HepG2 (cell line): ENCODE data around the gene MGAT2. TPM values are rescaled to one million over a fixed set of nuclear protein-coding genes. Genes with fewer than 3 reads are reported as not detected.

ENCODE experiments used
- BRD4 ChIP-seq: sonication (generic); formaldehyde crosslinking; IDR thresholded peaks from 2 replicates; pipeline ENCODE4 v1.4.0; 2020; ENCODE audit warnings: missing genetic modification reagents
- CAMTA2 ChIP-seq: sonication (generic); formaldehyde crosslinking; IDR thresholded peaks from 2 replicates; pipeline ENCODE4 v1.4.0; 2020; ENCODE audit warnings: mild to moderate bottlenecking, missing genetic modification reagents, borderline replicate concordance
- GATA4 ChIP-seq: sonication (generic); IDR thresholded peaks from 2 replicates; pipeline ENCODE4 v1.6.1; 2016; ENCODE audit warnings: antibody characterized with exemption, low read depth, borderline replicate concordance
- HNF4A ChIP-seq: sonication (generic); formaldehyde crosslinking; IDR thresholded peaks from 2 replicates; pipeline ENCODE4 v1.4.0; 2020; ENCODE audit warnings: missing genetic modification reagents
- NR3C1 ChIP-seq: sonication (generic); formaldehyde crosslinking; IDR thresholded peaks from 2 replicates; pipeline ENCODE4 v1.4.0; 2020; ENCODE audit warnings: missing genetic modification reagents
- REPIN1 ChIP-seq: sonication (generic); formaldehyde crosslinking; IDR thresholded peaks from 2 replicates; pipeline ENCODE4 v1.8.0; 2022; ENCODE audit warnings: missing genetic modification reagents, low read depth, mild to moderate bottlenecking, borderline replicate concordance
- TCF7L2 ChIP-seq: IDR thresholded peaks from 2 replicates; pipeline ENCODE4 v1.6.1; 2011; ENCODE audit warnings: mild to moderate bottlenecking, low read depth, low read length, moderate library complexity
- ZNF180 ChIP-seq: sonication (generic); formaldehyde crosslinking; IDR thresholded peaks from 2 replicates; pipeline ENCODE4 v1.4.0; 2020; ENCODE audit warnings: low read depth, missing genetic modification reagents, borderline replicate concordance
- ZNF263 ChIP-seq: sonication (generic); formaldehyde crosslinking; IDR thresholded peaks from 2 replicates; pipeline ENCODE4 v1.4.0; 2020; ENCODE audit warnings: missing genetic modification reagents
- ZNF343 ChIP-seq: sonication (generic); formaldehyde crosslinking; IDR thresholded peaks from 2 replicates; pipeline ENCODE4 v1.4.0; 2020; ENCODE audit warnings: mild to moderate bottlenecking, missing genetic modification reagents
- ZNF468 ChIP-seq: sonication (generic); formaldehyde crosslinking; IDR thresholded peaks from 2 replicates; pipeline ENCODE4 v1.8.0; 2022; ENCODE audit warnings: mild to moderate bottlenecking, moderate library complexity, missing genetic modification reagents
- ZNF562 ChIP-seq: sonication (generic); formaldehyde crosslinking; IDR thresholded peaks from 2 replicates; pipeline ENCODE4 v1.8.0; 2022; ENCODE audit warnings: missing genetic modification reagents, borderline replicate concordance
- ZNF775 ChIP-seq: sonication (generic); formaldehyde crosslinking; IDR thresholded peaks from 2 replicates; pipeline ENCODE4 v1.4.0; 2020; ENCODE audit warnings: missing genetic modification reagents, mild to moderate bottlenecking, moderate library complexity, borderline replicate concordance
- ZNF878 ChIP-seq: sonication (generic); formaldehyde crosslinking; IDR thresholded peaks from 2 replicates; pipeline ENCODE4 v1.8.1; 2023; ENCODE audit warnings: mild to moderate bottlenecking, missing genetic modification reagents, moderate library complexity
- ZZZ3 ChIP-seq: sonication (generic); formaldehyde crosslinking; IDR thresholded peaks from 2 replicates; pipeline ENCODE4 v1.4.0; 2020; ENCODE audit warnings: missing genetic modification reagents, mild to moderate bottlenecking, borderline replicate concordance
- polyA plus RNA-seq, 8 experiments: library from polyadenylated mRNA; depleted of rRNA in 3 of 8; stranded (reverse) in 7 of 8; unstranded in 1 of 8; fragments of >200 nt; fragmentation: Illumina TruSeq in 4 of 8; extraction: Trizol in 4 of 8; gene quantifications; 2 replicates each; pipeline versions ENCODE4 v1.2.1 to v1.2.3, GENCODE V29; 2011 to 2016; ENCODE audit warnings: low read depth in 4 of 8, missing spikeins in 1 of 8, mixed read lengths in 1 of 8; ENCODE audit not compliant: insufficient read depth in 1 of 8
- total RNA-seq, 5 experiments: library from RNA; depleted of rRNA; stranded (reverse); fragments of >200 nt; fragmentation: Illumina TruSeq; extraction: Trizol; gene quantifications; 2 replicates each; pipeline ENCODE4 v1.2.3, GENCODE V29; 2016; ENCODE audit warnings: low read depth in 1 of 5
- TF ChIP-seq, protein P1 (sequence below): sonication (generic); formaldehyde crosslinking; IDR thresholded peaks from 2 replicates; pipeline ENCODE4 v1.4.0; 2020; ENCODE audit warnings: mild to moderate bottlenecking, missing genetic modification reagents, borderline replicate concordance
- TF ChIP-seq, protein P2 (sequence below): IDR thresholded peaks from 2 replicates; pipeline ENCODE4 v1.6.1; 2016; ENCODE audit warnings: low read depth
- TF ChIP-seq, protein P3 (sequence below): sonication (generic); formaldehyde crosslinking; IDR thresholded peaks from 2 replicates; pipeline ENCODE4 v1.4.0; 2020; ENCODE audit warnings: missing genetic modification reagents
- TF ChIP-seq, protein P4 (sequence below): sonication (generic); formaldehyde crosslinking; IDR thresholded peaks from 2 replicates; pipeline ENCODE4 v1.8.0; 2022; ENCODE audit warnings: mild to moderate bottlenecking, missing genetic modification reagents
- TF ChIP-seq, protein P5 (sequence below): IDR thresholded peaks from 2 replicates; pipeline ENCODE4 v1.6.1; 2016; ENCODE audit warnings: mild to moderate bottlenecking, missing biosample characterization, missing genetic modification reagents

Gene MGAT2
- total and polyA plus RNA-seq, 2 of the 13 experiments (the other 11 are each of a cell fraction or from before 2014, with no cell fraction given): 12.9 to 51.9 TPM

DNA sequence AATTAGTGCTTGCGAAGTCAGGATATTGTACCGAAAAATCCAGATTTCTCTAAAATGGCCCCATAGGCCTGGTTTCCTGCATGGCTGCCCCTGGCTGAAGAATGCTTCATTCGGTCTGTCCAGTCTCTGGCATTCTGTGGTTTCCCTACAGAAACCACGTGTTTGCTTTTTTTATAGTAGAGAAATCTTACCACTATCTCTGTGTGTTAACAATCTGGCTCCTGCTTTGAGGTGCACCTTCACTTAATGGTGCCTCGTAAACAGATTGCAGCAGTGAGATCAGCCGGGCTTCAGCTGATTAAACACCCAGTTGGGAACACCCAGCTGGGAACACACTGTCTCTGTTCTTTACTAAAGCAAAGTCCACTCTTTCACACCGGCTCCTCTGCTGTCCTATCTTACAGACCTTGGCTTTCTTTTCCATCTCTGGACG is 21.1 kb downstream of the MGAT2 start (continued):
- TF ChIP-seq, protein P1, sequence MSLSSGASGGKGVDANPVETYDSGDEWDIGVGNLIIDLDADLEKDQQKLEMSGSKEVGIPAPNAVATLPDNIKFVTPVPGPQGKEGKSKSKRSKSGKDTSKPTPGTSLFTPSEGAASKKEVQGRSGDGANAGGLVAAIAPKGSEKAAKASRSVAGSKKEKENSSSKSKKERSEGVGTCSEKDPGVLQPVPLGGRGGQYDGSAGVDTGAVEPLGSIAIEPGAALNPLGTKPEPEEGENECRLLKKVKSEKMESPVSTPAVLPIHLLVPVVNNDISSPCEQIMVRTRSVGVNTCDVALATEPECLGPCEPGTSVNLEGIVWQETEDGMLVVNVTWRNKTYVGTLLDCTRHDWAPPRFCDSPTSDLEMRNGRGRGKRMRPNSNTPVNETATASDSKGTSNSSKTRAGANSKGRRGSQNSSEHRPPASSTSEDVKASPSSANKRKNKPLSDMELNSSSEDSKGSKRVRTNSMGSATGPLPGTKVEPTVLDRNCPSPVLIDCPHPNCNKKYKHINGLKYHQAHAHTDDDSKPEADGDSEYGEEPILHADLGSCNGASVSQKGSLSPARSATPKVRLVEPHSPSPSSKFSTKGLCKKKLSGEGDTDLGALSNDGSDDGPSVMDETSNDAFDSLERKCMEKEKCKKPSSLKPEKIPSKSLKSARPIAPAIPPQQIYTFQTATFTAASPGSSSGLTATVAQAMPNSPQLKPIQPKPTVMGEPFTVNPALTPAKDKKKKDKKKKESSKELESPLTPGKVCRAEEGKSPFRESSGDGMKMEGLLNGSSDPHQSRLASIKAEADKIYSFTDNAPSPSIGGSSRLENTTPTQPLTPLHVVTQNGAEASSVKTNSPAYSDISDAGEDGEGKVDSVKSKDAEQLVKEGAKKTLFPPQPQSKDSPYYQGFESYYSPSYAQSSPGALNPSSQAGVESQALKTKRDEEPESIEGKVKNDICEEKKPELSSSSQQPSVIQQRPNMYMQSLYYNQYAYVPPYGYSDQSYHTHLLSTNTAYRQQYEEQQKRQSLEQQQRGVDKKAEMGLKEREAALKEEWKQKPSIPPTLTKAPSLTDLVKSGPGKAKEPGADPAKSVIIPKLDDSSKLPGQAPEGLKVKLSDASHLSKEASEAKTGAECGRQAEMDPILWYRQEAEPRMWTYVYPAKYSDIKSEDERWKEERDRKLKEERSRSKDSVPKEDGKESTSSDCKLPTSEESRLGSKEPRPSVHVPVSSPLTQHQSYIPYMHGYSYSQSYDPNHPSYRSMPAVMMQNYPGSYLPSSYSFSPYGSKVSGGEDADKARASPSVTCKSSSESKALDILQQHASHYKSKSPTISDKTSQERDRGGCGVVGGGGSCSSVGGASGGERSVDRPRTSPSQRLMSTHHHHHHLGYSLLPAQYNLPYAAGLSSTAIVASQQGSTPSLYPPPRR: peak; percentile 84
- TF ChIP-seq, protein P2, sequence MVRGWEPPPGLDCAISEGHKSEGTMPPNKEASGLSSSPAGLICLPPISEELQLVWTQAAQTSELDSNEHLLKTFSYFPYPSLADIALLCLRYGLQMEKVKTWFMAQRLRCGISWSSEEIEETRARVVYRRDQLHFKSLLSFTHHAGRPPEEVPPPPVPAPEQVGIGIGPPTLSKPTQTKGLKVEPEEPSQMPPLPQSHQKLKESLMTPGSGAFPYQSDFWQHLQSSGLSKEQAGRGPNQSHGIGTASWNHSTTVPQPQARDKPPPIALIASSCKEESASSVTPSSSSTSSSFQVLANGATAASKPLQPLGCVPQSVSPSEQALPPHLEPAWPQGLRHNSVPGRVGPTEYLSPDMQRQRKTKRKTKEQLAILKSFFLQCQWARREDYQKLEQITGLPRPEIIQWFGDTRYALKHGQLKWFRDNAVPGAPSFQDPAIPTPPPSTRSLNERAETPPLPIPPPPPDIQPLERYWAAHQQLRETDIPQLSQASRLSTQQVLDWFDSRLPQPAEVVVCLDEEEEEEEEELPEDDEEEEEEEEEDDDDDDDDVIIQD (CRISPR knock-in tag): peak; percentile 53; the same call in 1 of the 2 replicates
- TF ChIP-seq ZNF468 (CRISPR knock-in tag): no peak
- no peak for TF ChIP-seq NR3C1 (CRISPR knock-in tag)
- TF ChIP-seq ZNF562 (CRISPR knock-in tag): no peak
- no peak for TF ChIP-seq ZNF263 (CRISPR knock-in tag)
- peak; percentile 81; the same call in 1 of the 2 replicates for TF ChIP-seq REPIN1
- no peak for TF ChIP-seq BRD4 (CRISPR knock-in tag)
- TF ChIP-seq, protein P3, sequence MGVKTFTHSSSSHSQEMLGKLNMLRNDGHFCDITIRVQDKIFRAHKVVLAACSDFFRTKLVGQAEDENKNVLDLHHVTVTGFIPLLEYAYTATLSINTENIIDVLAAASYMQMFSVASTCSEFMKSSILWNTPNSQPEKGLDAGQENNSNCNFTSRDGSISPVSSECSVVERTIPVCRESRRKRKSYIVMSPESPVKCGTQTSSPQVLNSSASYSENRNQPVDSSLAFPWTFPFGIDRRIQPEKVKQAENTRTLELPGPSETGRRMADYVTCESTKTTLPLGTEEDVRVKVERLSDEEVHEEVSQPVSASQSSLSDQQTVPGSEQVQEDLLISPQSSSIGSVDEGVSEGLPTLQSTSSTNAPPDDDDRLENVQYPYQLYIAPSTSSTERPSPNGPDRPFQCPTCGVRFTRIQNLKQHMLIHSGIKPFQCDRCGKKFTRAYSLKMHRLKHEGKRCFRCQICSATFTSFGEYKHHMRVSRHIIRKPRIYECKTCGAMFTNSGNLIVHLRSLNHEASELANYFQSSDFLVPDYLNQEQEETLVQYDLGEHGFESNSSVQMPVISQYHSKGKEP: no peak
- TF ChIP-seq ZNF343 (CRISPR knock-in tag): no peak
- no peak for TF ChIP-seq ZNF180 (CRISPR knock-in tag)
- TF ChIP-seq ZZZ3 (CRISPR knock-in tag): no peak
- TF ChIP-seq, protein P4, sequence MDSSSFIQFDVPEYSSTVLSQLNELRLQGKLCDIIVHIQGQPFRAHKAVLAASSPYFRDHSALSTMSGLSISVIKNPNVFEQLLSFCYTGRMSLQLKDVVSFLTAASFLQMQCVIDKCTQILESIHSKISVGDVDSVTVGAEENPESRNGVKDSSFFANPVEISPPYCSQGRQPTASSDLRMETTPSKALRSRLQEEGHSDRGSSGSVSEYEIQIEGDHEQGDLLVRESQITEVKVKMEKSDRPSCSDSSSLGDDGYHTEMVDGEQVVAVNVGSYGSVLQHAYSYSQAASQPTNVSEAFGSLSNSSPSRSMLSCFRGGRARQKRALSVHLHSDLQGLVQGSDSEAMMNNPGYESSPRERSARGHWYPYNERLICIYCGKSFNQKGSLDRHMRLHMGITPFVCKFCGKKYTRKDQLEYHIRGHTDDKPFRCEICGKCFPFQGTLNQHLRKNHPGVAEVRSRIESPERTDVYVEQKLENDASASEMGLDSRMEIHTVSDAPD (CRISPR knock-in tag): peak; percentile 94
- TF ChIP-seq TCF7L2: no peak
- peak; percentile 98 for TF ChIP-seq HNF4A (CRISPR knock-in tag)
- no peak for TF ChIP-seq GATA4
- no peak for TF ChIP-seq CAMTA2 (CRISPR knock-in tag)
- no peak for TF ChIP-seq ZNF775
- TF ChIP-seq, protein P5, sequence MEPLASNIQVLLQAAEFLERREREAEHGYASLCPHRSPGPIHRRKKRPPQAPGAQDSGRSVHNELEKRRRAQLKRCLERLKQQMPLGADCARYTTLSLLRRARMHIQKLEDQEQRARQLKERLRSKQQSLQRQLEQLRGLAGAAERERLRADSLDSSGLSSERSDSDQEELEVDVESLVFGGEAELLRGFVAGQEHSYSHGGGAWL (CRISPR knock-in tag): no peak
- TF ChIP-seq ZNF878 (CRISPR knock-in tag): peak; percentile 82
